GM18526 (cell line): ENCODE measurements around the gene DENND1B.

Experiments used
- POLR2A ChIP-seq: IDR thresholded peaks from 3 replicates; pipeline ENCODE4 v1.6.1; 2011; ENCODE audit not compliant: insufficient read length; ENCODE audit errors: extremely low read depth

The DENND1B gene

DNA sequence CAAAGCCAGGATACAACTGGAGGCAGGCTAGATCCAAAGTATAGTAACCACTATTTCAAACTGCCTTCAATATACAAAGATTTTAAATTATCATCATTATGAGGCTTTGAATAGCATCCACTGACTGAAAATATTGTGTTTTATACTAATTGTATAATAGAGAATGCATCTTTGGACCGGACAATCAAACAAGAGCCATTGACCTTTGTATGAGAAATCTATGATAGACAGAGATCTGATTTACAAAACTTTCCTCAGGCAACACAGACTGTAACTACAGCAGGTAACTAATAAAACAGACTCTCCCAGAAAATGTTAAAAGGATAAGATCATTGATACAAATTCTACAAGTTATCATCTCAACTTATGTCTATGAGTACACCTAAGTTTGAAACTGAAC lies 152.9 kb downstream of the DENND1B start:
- TF ChIP-seq POLR2A = no peak

DNA sequence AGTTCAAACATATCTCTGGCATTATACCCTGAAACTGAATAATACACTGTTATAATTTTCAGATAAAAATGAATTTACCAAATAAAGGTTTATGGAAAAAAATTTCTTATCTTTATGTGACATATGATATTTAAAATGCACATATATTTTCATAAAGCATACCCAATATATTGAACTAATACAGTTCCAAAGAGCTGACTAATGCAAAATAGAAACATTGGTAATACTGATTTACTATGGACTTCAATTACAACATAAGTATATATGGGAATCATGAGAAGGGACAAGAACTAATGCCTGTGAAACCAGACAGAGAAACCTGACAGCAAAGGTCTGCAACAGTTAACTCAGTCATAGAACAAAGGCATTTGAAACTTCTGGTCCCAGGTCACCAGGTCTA lies 153.5 kb downstream of the DENND1B start:
- TF ChIP-seq POLR2A = no peak

DNA sequence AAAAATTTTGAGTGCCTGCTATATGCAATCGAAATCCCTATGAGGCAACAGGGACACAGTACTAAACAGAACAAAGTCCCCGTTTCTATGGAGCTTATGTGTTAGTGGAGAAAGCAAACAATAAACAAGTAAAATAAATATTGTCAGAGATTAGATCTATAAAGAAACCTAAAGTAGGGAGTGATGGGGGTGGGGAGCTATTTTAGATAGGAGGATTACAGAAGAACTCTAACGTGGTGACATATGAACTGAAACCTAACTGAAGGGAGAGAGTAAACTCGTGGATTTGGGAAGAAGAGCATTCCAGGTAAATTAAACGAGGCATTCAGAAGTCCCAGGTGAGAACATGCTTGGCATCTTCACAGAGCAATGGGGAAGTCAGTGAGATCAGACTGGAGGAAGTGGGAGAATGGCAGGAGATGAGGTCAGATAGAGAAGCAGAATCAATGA lies 154.5 kb downstream of the DENND1B start:
- no peak for TF ChIP-seq POLR2A

GRCh38 chr1:197619008-197619640 lies 156.2 kb downstream of the DENND1B start:
- TF ChIP-seq POLR2A = no peak

DNA sequence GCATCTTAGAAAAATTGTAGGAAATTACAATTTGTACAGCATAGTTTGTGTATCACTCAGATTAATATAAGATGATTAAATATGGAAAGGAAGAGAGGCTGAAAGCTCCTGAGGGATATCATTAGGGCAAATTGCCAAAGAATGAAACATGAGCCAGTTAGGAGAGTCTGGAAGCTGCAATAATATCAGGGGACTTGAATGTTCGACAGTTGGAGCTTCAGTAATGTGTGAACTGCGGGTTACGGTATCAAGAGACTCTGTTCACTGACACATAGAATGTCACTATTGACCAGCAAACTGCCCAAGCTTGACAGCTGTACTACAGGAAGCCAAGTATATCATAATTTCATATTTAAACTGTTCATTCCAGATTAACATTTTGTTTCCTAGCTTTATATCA lies 157.2 kb downstream of the DENND1B start:
- no peak for TF ChIP-seq POLR2A

DNA sequence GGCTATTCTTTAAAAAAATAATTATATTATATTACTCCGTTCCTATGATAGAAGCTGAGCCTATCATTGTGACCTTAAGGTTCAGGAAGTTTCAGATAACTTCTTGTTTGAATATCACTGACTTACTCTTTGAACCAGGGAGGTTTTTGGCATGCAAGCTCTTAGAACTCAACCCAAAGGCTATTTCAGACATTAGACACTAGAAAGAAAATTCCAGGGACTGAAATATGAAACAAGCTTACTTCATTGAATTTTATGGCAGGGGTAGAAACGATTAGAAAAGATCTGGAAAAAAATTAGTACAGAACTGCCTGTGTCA lies 159.6 kb downstream of the DENND1B start:
- no peak for TF ChIP-seq POLR2A

DNA sequence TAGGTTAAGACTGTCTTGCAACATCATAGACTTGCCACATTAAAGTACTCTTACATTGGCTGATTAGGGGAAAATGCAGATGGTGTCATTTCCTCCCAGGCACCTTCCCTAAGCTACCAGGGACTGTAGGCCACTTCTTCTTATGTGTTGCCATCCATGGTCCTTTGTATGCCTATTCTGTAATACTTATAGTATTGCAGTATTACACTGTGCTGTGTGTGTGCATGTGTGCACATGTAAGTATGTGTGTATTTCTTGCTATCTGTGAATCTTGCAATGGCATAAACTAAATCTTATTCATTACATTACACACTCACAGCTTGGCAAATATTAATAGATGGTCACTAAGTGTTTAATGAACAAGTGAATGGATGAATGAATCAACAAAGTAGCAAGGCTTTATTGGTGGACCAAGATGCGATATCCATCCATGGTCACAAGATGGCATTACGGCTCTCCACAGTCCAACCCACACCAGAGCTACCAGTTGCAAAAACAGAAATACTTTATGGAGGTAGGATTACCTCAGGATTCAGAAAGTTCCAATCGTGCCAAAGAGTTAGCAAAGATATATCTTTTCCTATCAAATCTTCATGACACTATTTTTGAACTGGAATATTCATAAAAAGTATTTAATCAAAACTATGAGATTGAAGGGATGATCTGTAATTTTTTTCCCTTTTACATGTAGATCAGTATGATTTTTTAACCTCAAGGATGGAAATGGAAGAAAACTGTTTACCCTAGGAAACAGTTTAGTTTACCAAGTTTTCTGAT lies 160.2 kb downstream of the DENND1B start:
- TF ChIP-seq POLR2A = no peak

DNA sequence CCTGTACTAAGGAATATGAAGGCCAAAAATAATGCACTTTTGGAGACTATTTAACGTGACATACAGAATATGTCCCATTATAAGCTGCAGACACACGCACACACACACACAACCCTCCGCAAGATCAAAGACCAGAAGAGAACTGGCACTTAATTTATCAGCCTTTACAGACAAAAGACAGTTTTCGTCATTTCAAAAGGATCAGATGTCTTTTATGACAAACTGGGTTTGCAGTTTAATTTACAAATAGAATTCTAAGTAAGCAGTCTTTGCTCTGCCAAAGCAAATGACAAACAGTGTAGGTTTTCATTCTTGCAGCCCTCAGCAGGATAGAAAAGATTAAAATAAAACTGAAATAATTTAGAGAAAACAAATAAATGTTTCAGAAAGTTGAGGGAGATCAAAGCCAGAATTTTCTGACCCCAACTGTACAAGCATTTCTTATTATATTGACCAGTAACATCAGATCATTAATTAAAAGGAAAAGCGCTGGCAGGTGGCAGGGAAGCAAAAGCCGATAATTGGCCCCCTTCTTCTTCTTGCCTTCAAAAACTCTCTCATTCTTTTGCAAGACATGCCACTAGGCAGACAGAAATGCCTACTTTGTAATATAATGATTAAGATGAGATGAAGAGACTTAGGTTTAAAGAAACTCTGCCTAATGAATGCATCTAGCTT lies 169.0 kb downstream of the DENND1B start:
- TF ChIP-seq POLR2A = no peak

GRCh38 chr1:197604302-197604701 lies 171.0 kb downstream of the DENND1B start:
- no peak for TF ChIP-seq POLR2A

DNA sequence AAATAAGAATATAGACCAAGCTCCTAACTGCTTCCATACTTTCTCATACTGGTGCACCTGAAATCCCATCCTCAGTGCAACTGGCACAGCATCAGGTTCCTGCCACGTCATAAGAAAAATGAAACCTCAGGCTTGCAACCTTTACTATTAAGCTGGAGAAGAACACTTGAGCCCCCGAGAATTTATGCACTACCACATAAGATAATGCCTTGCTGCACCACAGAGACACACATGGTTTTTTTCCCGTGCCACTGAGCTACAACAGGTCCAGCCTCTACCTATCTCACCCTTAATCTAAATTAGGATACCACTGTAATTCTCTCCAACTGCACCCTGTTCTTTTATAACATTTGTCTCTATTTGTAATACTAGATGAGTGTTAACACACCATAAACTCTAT lies 174.5 kb downstream of the DENND1B start:
- TF ChIP-seq POLR2A = no peak

DNA sequence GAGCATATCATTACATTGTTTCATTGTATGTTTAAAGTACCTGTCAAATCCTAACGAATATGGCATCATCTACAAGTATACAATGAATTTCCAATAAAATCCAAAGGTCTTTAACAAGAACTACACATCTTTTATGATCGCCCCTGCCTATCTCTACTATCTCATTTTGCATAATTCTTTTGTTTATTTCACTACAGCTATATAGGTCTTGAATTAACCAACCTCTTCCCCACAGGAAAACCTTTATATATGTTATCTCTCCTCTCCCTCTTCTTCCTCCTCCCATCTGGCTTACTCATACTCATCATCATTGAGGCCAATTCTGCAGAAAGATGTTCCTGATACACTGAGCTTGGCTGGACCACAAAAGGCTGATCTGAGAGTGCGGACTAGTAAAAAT lies 175.5 kb downstream of the DENND1B start:
- no peak for TF ChIP-seq POLR2A

DNA sequence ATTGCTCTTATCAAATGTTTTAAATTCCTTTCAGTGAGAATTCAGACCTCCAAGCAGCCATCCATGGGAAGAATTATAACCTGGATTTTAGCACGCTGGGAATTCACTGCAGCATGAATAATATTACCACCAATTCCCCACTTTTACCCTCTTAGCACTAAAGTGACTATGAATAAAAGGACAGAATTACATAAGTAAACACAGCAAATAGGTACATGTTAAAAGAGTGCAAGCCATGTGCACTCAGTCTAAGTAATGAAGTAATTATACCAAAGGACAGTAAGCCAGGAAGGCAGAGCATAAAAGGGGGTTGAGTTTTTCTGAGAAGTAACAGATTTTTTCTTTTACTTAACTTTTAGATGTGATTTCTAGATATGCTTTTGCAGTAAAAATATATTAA lies 176.3 kb downstream of the DENND1B start:
- no peak for TF ChIP-seq POLR2A

DNA sequence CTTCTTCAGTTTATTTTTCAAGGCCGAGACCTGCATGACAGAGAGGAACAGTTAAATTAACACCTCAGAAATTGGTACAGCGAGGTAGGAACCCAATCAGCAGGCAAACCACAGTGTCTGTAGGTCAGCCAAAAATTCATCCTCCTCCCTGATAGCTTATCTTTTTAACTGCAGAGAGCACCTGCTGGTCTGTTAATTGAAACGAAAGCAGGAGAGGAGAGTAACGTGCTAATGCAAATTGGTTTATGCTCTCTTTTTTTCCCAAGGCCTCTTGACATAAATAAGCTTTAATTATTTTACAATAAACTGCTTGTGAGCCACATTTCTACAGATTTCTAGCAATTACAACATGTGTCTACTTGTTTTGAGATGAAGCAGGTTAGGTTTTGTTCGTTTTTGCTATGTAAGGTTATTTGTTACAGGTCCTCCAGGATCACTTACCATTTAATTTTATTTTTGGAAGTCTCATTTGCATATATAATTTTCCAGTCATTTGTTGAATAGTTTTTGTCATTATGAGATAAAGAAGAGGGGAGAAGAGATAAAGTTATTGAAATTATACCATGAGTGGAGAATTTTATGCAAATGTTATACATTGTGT lies 179.9 kb downstream of the DENND1B start:
- TF ChIP-seq POLR2A = no peak

GRCh38 chr1:197590687-197591086 lies 184.6 kb downstream of the DENND1B start:
- no peak for TF ChIP-seq POLR2A

DNA sequence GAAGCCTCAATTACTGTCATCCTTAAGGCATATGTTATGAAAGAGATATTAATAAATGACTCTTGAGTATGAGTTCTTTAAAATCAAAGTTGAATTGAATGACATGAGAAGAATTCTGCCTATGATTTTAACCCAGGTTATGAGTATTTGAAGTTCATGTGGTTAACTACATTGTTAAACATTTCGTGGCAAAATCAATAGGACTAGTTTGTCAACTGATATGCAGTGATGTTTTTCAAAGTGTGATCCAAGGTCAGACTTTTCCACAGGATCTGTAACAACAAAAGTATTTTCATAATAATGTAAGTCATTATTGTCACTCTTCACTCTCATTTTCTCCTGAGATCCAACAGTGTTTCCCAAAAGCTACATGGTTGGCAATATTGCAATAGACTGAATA lies 189.5 kb downstream of the DENND1B start:
- TF ChIP-seq POLR2A = no peak

GRCh38 chr1:197577580-197577979 lies 197.7 kb downstream of the DENND1B start:
- no peak for TF ChIP-seq POLR2A
